ENCODE data around the gene ADAMTS12. TPM values are rescaled to one million over a fixed set of nuclear protein-coding genes. Genes with fewer than 3 reads are reported as not detected.

The ADAMTS12 gene
- total RNA-seq, 1 donor, result 6.9 TPM

- H3K79me2 ChIP-seq (ENCODE audit: insufficient read depth, low read length), result no peaks in the 10 kb centered on the region
- H4K20me1 ChIP-seq (ENCODE audit: insufficient read depth, low read length), result no peaks in the 10 kb centered on the region
- H3K27ac ChIP-seq (ENCODE audit: low read depth, low read length), result no peak overlapping the region
- TF ChIP-seq CTCF (IDR thresholded peaks at IDR 0.05; ENCODE audit: extremely low read depth, low read depth, low read length), result no peak
- H3K9me3 ChIP-seq (ENCODE audit: low read depth, low read length), result no peaks in the 10 kb centered on the region
- H3K36me3 ChIP-seq (ENCODE audit: insufficient read depth, low read length), result no peaks in the 10 kb centered on the region
- H2AFZ ChIP-seq (ENCODE audit: low read length), result no peak overlapping the region
- H3K4me1 ChIP-seq (ENCODE audit: insufficient read depth, low read length), result no peaks in the 10 kb centered on the region
- DNase-seq (ENCODE audit: insufficient read length, low spot score, missing footprints), result no peak
- no peak overlapping the region for H3K4me3 ChIP-seq (ENCODE audit: insufficient read depth, low read length)
- H3K4me2 ChIP-seq (ENCODE audit: insufficient read depth, low read length), result no peak overlapping the region
- H3K27me3 ChIP-seq (ENCODE audit: insufficient read depth, low read length), result no peaks in the 10 kb centered on the region
Observed at GRCh38 chr5:33539212-33539611, 352.6 kb downstream of the ADAMTS12 start.

GRCh38 chr5:33538201-33538600 is 353.6 kb downstream of the ADAMTS12 start:
- Histone ChIP-seq H3K27me3 (ENCODE audit: insufficient read depth, low read length) (no peaks in the 10 kb centered on the region), H3K79me2 (ENCODE audit: insufficient read depth, low read length) (no peaks in the 10 kb centered on the region), H2AFZ (ENCODE audit: low read length) (no peak overlapping the region), H3K4me2 (ENCODE audit: insufficient read depth, low read length) (no peak overlapping the region), H3K4me1 (ENCODE audit: insufficient read depth, low read length) (no peaks in the 10 kb centered on the region), H4K20me1 (ENCODE audit: insufficient read depth, low read length) (no peaks in the 10 kb centered on the region), H3K4me3 (ENCODE audit: insufficient read depth, low read length) (no peak overlapping the region), H3K9me3 (ENCODE audit: low read depth, low read length) (no peaks in the 10 kb centered on the region), H3K27ac (ENCODE audit: low read depth, low read length) (no peak overlapping the region), H3K36me3 (ENCODE audit: insufficient read depth, low read length) (no peaks in the 10 kb centered on the region)
- no peak for DNase-seq (ENCODE audit: insufficient read length, low spot score, missing footprints)
- TF ChIP-seq CTCF (IDR thresholded peaks at IDR 0.05; ENCODE audit: extremely low read depth, low read depth, low read length), result no peak

GRCh38 chr5:33537240-33537639 is 354.6 kb downstream of the ADAMTS12 start:
- no peaks in the 10 kb centered on the region for H3K9me3 ChIP-seq (ENCODE audit: low read depth, low read length)
- H3K4me2 ChIP-seq (ENCODE audit: insufficient read depth, low read length), result no peak overlapping the region
- no peak overlapping the region for H3K4me3 ChIP-seq (ENCODE audit: insufficient read depth, low read length)
- no peak overlapping the region for H3K27ac ChIP-seq (ENCODE audit: low read depth, low read length)
- H2AFZ ChIP-seq (ENCODE audit: low read length), result no peak overlapping the region
- H3K4me1 ChIP-seq (ENCODE audit: insufficient read depth, low read length), result no peaks in the 10 kb centered on the region
- DNase-seq (ENCODE audit: insufficient read length, low spot score, missing footprints), result no peak
- H4K20me1 ChIP-seq (ENCODE audit: insufficient read depth, low read length), result no peaks in the 10 kb centered on the region
- H3K79me2 ChIP-seq (ENCODE audit: insufficient read depth, low read length), result no peaks in the 10 kb centered on the region
- TF ChIP-seq CTCF (IDR thresholded peaks at IDR 0.05; ENCODE audit: extremely low read depth, low read depth, low read length), result no peak
- H3K36me3 ChIP-seq (ENCODE audit: insufficient read depth, low read length), result no peaks in the 10 kb centered on the region
- no peaks in the 10 kb centered on the region for H3K27me3 ChIP-seq (ENCODE audit: insufficient read depth, low read length)

GRCh38 chr5:33536802-33537201 is 355.0 kb downstream of the ADAMTS12 start:
- H2AFZ ChIP-seq (ENCODE audit: low read length), result no peak overlapping the region

More at GRCh38 chr5:33536802-33537201, 355.0 kb downstream of the ADAMTS12 start:
- no peak overlapping the region for H3K4me2 ChIP-seq (ENCODE audit: insufficient read depth, low read length)
- H3K27ac ChIP-seq (ENCODE audit: low read depth, low read length), result no peak overlapping the region
- no peak for TF ChIP-seq CTCF (IDR thresholded peaks at IDR 0.05; ENCODE audit: extremely low read depth, low read depth, low read length)
- H3K27me3 ChIP-seq (ENCODE audit: insufficient read depth, low read length), result no peaks in the 10 kb centered on the region
- no peaks in the 10 kb centered on the region for H3K79me2 ChIP-seq (ENCODE audit: insufficient read depth, low read length)
- H3K36me3 ChIP-seq (ENCODE audit: insufficient read depth, low read length), result no peaks in the 10 kb centered on the region
- H4K20me1 ChIP-seq (ENCODE audit: insufficient read depth, low read length), result no peaks in the 10 kb centered on the region
- DNase-seq (ENCODE audit: insufficient read length, low spot score, missing footprints), result no peak
- no peaks in the 10 kb centered on the region for H3K9me3 ChIP-seq (ENCODE audit: low read depth, low read length)
- H3K4me3 ChIP-seq (ENCODE audit: insufficient read depth, low read length), result no peak overlapping the region
- H3K4me1 ChIP-seq (ENCODE audit: insufficient read depth, low read length), result no peaks in the 10 kb centered on the region
